Epithelial cell of proximal tubule (primary cell): ENCODE measurements around the gene FCGBP. TPM values are rescaled to one million over a fixed set of nuclear protein-coding genes. Genes with fewer than 3 reads are reported as not detected.

Experiments used
- DNase-seq: peaks from one replicate; pipeline ENCODE4 v3.0.0-alpha.2; 2011; ENCODE audit warnings: low read depth
- H3K4me3 ChIP-seq: 2 replicates; pipeline ENCODE4 v1.5.1; 2011; ENCODE audit warnings: low read depth, mild to moderate bottlenecking, low read length
- CTCF ChIP-seq: conservative IDR thresholded peaks from 2 replicates; pipeline ENCODE4 v1.5.1; 2012; ENCODE audit warnings: low read depth, mild to moderate bottlenecking, low read length
- total RNA-seq: library from RNA; depleted of rRNA; stranded (reverse); fragments of >200 nt; gene quantifications from 2 replicates; pipeline ENCODE4 v1.2.3, GENCODE V29; 2015

Gene FCGBP
- total RNA-seq, 1 donor from 2014 or later = 0.17 TPM

DNA sequence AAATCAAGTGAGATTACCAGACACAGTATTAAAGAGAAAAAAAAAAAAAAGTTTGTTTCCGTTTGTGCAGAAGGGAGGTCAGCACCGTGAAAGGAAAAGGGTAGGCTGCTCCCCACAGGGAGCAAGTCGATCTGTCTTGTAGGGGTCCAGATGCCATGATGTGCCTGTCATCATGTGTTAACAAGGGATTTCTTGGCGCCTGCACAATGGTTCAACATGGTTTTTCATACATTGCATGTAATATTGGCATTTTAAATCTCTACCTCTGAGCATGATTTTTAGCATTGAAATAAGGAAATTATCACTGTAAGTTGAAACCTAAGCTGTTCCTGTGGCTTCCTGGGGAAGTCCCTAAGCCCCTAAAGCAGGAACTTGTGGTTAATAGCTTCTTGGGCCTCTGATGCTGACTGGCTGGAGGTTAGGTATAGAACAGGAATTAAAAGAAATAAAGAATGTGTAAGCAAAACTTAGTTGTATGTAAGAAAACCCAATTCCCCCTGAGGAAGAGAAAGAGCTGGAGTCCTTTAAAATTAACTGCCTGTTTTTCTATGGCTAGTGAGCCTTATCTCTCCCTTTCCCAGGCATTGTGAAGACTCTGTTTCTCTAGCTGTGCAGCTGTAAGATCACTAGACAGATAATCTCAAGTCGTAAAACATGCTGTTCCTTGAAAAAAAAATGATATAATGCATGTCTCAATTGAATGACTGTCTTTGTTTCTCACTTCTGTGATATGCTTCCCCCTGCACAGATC lies 7.4 kb upstream of the FCGBP start:
- H3K4me3 ChIP-seq = no peak overlapping the region
- DNase-seq = no peak
- no peak for TF ChIP-seq CTCF

- no peak for DNase-seq
- TF ChIP-seq CTCF = no peak
- H3K4me3 ChIP-seq = no peak overlapping the region
Measured at GRCh38 chr19:39941151-39941550, 6.7 kb upstream of the FCGBP start.

DNA sequence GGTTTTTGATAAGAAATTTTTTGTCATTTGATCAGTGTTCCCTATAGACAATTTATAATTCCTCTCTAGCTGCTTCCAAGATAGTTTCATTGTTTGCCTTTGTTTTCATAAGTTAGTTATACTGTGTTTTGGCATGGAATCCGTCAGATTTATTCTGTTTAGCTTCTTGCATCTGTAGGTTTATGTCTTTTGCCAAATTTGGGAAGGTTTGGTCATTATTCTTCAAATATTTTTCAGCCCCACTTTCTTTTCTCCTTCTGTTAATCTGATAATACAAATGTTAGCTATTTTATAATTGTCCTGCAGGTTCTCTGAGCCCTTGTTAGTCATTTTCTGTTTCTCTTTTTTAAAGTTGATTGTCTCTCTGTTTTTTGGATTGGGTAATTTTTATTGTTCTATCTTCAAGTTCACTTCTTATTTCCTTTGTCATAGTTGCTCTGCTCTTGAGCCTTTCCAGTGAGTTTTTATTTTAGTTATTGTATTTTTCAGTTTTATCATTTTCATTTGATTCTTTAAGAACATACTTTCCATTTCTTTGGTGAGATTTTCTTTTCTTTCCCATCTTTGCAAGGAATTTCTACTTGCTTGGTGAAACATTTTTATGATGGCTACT lies 5.9 kb upstream of the FCGBP start:
- no peak for TF ChIP-seq CTCF
- DNase-seq = no peak
- no peak overlapping the region for H3K4me3 ChIP-seq

GRCh38 chr19:39939556-39939955 lies 5.1 kb upstream of the FCGBP start:
- DNase-seq = no peak
- H3K4me3 ChIP-seq = no peak overlapping the region
- TF ChIP-seq CTCF = no peak

- H3K4me3 ChIP-seq = no peak overlapping the region
- no peak for TF ChIP-seq CTCF
- no peak for DNase-seq
Measured at GRCh38 chr19:39937787-39938186, 3.4 kb upstream of the FCGBP start.

DNA sequence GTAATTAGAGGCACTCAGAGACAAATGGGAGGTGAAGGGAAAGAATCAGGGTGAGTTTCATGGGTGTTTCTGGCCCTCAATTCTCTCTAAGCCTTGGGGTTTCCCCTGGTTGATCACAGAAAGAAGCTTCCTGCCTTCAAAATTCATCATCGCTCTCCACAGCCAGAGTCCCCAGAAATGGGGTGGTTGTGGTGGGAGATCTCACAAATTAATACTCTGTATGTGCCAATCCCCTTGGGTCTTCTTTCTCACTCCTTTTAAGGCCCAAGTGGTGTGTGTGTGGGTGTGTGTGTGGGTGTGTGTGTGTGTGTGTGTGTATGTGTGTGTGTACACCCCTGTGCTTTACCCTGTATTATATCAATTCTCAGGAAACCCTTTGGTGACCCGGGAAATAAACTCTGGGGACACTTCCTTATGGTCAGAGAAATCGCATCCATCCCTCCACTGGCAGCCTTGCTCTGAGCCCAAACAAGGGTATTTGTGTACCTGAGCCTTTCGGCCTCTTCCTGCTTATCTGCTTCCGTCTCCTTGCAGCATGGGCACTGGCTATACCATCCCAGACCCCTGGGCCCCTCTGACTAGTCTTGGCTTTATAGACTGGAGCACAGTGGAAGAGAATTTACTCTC lies 2.8 kb upstream of the FCGBP start:
- H3K4me3 ChIP-seq = no peak overlapping the region
- DNase-seq = no peak
- TF ChIP-seq CTCF = no peak
